ENCODE results near the gene POMGNT1.
A peak's percentile ranks its signal among the peaks of the same experiment; 100 is the strongest.

POMGNT1 gene

DNA sequence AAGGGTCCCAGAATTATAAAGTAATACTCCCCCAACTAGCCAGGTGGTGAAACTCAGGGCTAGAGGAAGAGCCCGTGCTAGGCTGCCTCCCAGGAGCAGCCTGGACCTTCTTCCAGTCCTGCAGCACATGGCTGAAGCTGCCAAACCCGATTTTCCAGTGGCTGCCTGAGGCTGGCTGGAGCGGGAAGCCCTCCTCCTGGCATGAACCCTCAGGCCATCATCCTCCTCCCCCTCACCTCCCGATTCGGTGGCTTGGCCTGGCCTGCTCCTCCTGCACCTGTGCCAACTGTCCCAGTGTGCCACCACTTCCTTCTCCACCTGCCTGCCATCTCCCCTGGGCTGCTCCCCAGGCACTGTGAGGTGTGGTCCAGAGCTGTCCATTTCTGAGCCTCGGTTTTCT, 26.4 kb downstream of the POMGNT1 start:
- in situ Hi-C loops (cut with HindIII; ENCODE audit: low pct_ligation_motif_present, low pct_unique_long_range_greater_than_20kb, low sequenced_read_pairs) = no loop called here
- DNase-seq = no peak

DNA sequence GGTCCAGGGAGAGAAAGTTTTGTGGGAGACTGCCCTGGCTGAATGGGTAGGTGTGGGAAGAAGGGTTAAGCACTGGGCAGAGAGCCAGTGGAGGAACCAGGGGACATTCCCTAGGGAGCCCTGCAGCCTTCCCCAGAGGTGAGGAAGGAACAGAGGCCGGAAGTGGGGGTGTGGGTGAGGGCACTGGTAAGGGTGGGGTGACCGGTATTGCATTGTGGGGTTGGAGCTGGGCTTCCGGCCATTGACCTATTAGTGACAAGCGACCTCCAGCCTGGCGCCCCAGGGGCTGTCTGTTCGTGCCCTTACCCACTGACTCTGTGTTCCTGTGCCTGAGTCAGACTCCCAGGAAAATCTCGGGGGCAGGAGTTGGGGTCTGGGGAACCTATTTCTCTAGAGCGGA, 26.9 kb downstream of the POMGNT1 start:
- no peak for DNase-seq
- in situ Hi-C loops (cut with HindIII; ENCODE audit: low pct_ligation_motif_present, low pct_unique_long_range_greater_than_20kb, low sequenced_read_pairs) = no loop called here

DNA sequence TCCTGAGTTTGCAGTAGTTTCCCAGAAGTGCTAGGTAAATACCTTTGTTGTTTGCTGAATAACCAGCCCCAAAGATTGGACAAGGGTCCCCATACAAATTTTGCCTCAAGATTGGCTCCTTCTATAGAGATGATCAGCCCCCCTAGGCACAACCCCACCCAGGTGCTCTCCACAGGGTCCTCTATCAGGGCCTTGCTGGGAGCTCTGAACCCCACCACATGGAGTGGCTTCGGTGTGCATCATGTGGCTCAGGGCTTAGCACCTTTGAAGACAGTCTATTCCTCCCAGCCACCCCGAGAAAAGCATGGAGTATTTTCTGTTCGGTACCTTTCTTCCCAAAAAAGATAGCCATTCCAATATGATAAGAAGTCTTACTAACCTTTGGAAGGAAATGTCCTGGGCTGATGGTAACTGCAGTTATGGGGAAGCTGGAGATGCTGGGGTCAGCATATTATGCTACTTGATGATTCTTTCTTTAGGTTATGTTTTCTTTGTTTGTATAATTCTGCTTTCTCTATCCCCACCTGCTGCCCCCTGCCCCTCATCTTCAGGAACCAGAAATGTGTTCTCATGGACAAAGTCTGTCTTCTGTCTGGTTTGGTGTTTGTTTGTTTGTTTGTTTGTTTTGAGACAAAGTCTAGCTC, 28.3 kb downstream of the POMGNT1 start:
- in situ Hi-C loops (cut with HindIII; ENCODE audit: low pct_ligation_motif_present, low pct_unique_long_range_greater_than_20kb, low sequenced_read_pairs) = no loop called here
- no peak for DNase-seq

DNA sequence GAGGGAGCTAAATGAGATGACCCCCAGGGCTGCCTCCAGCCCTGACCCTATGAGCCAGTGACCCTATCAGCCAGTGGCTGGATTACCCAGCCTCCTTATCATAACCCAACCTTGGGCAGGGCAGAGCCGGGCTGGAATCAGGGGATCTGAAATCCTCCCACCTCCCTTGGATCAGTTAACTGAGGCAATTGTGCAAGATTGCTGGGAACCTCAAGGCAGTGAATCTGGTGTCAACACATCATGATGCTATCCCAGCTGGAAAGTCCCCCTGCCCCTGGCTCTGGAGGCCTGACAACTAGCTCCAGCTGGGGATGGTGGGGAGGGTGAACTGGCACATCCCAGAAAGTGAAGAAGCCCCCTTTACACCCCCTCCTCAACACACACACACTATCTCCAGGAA, 29.8 kb downstream of the POMGNT1 start:
- no peak for DNase-seq
- in situ Hi-C loops (cut with HindIII; ENCODE audit: low pct_ligation_motif_present, low pct_unique_long_range_greater_than_20kb, low sequenced_read_pairs) = no loop called here

DNA sequence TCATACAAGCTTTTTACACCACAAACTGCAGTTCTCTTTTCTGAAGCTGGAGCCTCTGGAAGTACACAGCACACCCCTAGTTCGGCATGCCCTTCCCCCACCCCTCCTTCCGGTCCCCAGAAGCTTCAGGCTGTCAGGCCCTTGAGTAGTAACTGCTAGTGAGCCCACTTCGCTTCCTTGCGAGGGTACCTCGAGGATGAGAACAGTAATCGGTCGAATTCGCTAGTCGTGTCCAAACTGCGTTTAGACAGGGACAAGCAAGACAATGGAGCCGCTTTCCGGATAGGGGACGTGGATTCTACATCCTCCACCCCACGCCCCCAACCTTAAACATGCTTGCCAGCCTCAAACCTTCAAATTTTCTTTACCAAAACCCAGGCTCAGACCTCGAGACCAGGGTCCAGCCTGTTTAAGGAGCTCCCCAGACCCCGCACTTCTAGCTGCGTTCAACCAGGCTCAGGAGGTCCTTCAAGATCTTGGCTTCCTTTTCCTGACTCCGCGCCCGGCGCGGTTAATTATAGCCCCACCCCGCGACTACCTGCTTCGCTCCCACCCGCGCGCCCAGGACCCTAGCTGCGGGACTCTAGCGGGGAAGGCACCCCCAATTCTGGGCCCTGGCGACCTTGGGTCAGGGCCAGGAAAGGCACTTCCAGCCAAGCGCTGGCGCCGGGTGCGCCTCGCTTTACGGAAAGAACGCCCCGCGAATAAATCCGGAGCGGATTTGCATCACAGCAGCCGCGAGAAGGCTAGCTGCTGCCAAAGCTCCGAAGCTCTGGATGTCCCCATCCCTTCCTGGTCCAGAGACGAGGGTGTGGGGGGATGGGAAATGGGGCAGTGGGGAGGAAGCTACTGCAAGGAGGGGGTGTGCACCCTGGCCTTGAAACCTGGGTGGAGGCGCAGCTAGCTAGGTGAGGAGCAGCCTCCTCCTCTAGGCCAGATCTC, 31.4 kb downstream of the POMGNT1 start:
- in situ Hi-C loops (cut with HindIII; ENCODE audit: low pct_ligation_motif_present, low pct_unique_long_range_greater_than_20kb, low sequenced_read_pairs) = no loop called here
- DNase-seq = no peak

GRCh38 chr1:46160212-46160611, 38.0 kb downstream of the POMGNT1 start:
- in situ Hi-C loops (cut with HindIII; ENCODE audit: low pct_ligation_motif_present, low pct_unique_long_range_greater_than_20kb, low sequenced_read_pairs) = no loop called here

DNA sequence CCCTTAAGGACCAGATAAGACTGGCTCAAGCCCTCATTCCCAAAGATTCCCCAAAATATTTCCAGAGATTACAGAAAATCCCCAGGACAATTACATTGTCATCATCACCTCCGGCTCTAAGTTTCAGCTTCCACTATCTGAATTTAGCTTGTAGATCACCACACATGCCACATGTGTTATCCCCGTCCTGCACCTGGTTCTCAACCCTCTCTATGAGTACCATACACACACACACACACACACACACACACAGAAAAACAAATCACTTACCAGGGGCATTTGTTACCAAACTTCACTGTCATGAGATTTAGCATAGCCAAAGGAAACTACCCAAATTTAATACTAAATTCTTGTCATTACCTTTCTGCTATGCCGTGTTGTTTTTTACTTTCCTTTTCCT, 38.7 kb downstream of the POMGNT1 start:
- no peak for DNase-seq
- in situ Hi-C loops (cut with HindIII; ENCODE audit: low pct_ligation_motif_present, low pct_unique_long_range_greater_than_20kb, low sequenced_read_pairs) = no loop called here

More at GRCh38 chr1:46160212-46160611, 38.0 kb downstream of the POMGNT1 start:
- no peak for DNase-seq

DNA sequence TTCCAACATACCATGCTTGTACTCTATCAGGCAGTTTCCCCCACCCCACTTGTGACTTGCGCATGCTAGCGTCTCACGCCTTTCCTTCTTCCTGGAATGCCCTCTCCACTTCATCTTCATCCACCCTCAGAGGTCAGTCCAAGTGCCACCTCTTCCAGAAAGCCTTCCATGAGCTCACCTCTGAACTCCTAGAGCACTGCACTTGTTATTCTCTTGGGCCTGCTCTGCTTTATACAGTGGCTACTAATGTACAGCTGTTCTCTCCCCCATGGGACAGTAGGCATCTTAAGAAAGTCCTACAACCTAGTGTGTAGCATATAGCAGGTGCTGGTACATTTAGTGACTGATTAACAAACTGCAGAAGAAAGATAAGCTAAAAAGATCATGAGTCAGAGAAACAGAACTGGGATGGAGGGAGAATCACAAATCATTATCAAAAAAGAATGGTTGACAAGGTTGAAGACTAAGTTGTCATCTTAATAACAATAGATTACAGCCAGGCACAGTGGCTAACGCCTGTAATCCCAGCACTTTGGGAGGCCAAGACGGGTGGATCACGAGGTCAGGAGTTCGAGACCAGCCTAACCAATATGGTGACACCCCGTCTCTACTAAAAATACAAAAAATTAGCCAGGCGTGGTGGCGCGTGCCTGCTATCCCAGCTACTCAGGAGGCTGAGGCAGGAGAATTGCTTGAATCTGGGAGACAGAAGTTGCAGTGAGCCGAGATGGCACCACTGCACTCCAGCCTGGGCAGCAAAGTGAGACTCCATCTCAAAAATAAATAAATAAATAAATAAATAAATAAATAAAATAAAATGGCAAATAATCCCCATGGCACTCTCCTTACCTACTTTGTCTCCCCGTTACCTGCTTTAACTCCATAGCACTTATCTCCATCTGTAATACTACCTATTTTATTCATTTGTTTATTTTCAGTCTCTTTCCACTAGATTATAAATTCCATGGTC, 39.6 kb downstream of the POMGNT1 start:
- in situ Hi-C loops (cut with HindIII; ENCODE audit: low pct_ligation_motif_present, low pct_unique_long_range_greater_than_20kb, low sequenced_read_pairs) = no loop called here
- no peak for DNase-seq

DNA sequence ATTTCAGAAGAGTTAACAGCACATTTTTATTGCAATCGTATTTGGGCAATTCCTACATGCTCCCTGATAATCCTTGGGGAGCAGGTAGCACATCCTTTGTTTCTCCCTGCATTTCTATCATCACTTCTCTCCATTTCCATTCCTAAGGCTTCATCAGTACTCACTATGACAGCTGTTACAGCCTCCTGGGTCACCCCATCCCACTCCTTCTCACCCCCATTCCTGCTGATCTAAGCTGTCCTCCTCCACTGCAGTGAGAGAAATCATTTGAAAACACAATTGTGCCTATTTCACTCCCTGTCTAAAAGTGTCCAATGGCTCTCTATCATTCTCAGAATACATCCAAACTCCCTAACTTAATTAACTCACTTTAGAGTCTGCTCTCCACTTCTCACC, 40.3 kb downstream of the POMGNT1 start:
- in situ Hi-C loops (cut with HindIII; ENCODE audit: low pct_ligation_motif_present, low pct_unique_long_range_greater_than_20kb, low sequenced_read_pairs) = no loop called here

GRCh38 chr1:46153732-46154131, 44.5 kb downstream of the POMGNT1 start:
- no peak for DNase-seq
- in situ Hi-C loops (cut with HindIII; ENCODE audit: low pct_ligation_motif_present, low pct_unique_long_range_greater_than_20kb, low sequenced_read_pairs) = no loop called here

More for the DNA sequence above, 40.3 kb downstream of the POMGNT1 start:
- DNase-seq = no peak

DNA sequence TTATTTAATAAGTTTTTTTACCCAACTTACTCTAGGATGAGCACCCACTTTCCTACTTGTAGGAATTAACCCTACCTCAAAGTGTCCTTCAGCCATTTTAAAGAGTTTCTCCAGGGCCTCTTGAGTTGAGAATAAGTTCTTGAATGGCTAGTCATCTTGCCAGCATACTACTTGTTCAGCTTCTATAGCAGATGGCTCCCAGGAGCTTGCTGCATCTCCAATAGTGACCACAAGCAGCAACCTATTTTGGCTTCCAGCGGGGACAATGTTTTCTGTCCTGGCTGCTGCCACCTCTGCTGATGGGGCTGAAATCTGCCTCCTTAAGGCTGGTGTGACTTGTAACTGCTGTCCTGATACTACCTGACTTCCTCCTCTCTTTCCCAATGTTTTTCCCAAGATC, 45.0 kb downstream of the POMGNT1 start:
- in situ Hi-C loops (cut with HindIII; ENCODE audit: low pct_ligation_motif_present, low pct_unique_long_range_greater_than_20kb, low sequenced_read_pairs) = no loop called here
- DNase-seq = no peak

- peak; percentile 37 for DNase-seq
- in situ Hi-C loops (cut with HindIII; ENCODE audit: low pct_ligation_motif_present, low pct_unique_long_range_greater_than_20kb, low sequenced_read_pairs) = no loop called here
These were observed 46.2 kb downstream of the POMGNT1 start for GRCh38 chr1:46152016-46152415.

DNA sequence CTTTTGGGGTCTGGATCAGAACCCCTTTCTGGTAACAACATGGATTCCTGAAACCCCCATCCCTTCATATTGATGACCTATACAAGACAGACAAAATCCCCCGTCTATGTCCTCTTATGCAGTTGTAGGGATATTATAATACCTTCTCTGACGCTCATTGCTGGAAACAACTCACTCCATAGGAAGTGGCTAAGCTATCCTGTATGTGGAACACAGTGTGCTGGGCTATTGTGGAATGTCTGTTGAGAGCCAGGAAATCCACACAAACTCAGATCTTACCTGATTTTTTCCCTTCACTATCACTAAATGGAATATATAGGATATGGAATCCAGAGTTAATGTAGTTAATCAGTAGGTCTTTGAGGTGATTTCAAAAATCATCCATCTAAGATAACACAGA, 48.1 kb downstream of the POMGNT1 start:
- in situ Hi-C loops (cut with HindIII; ENCODE audit: low pct_ligation_motif_present, low pct_unique_long_range_greater_than_20kb, low sequenced_read_pairs) = no loop called here
- no peak for DNase-seq

DNA sequence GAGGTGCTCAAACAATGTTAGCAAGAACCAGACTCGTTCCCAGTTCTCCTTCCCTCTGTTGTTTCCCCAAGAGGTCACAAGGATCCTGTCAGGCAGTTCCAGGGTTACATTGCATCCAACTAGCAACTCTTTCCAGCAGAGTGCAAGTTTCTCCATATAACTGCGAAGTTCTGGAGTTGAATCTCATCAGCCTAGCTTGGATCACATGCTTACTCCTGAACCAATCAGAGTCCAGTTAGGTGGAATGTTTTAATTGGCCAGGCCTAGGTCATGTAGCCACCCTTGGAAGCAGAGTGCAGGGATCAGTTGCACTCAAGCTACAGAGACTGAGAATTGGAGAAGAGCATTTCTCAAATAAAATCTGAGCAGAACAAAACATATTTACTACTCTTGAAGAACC, 49.9 kb downstream of the POMGNT1 start:
- DNase-seq = no peak
- in situ Hi-C loops (cut with HindIII; ENCODE audit: low pct_ligation_motif_present, low pct_unique_long_range_greater_than_20kb, low sequenced_read_pairs) = no loop called here
